Left ventricle myocardium inferior (tissue), 1 donor: ENCODE results near the gene IL6R. TPM values are rescaled to one million over a fixed set of nuclear protein-coding genes. Genes with fewer than 3 reads are reported as not detected.
"Not testable (repeated sequence)": the region's sequence is repeated elsewhere in the genome, so short reads cannot be mapped to it uniquely, and the experiment has no call there.

Experiments used
- DNase-seq: peaks from one replicate; pipeline ENCODE4 v3.0.0-alpha.2; 2020
- H3K27ac ChIP-seq: fragments of 200-600 bp; replicated peaks from 2 replicates; pipeline ENCODE4 v1.8.0; 2021
- H3K27me3 ChIP-seq: fragments of 200-600 bp; 2 replicates; pipeline ENCODE4 v1.8.0; 2021; ENCODE audit warnings: low read depth
- H3K36me3 ChIP-seq: fragments of 200-600 bp; 2 replicates; pipeline ENCODE4 v1.8.0; 2021
- H3K4me1 ChIP-seq: fragments of 200-600 bp; 2 replicates; pipeline ENCODE4 v1.8.0; 2021
- H3K4me3 ChIP-seq: fragments of 200-600 bp; 2 replicates; pipeline ENCODE4 v1.8.0; 2021; ENCODE audit warnings: mild to moderate bottlenecking, moderate library complexity
- H3K9me3 ChIP-seq: fragments of 200-600 bp; replicated peaks from 2 replicates; pipeline ENCODE4 v1.8.0; 2021
- CTCF ChIP-seq: fragments of 200-600 bp; IDR thresholded peaks from 2 replicates; pipeline ENCODE4 v1.8.0; 2021; ENCODE audit warnings: antibody characterized with exemption, mild to moderate bottlenecking, borderline replicate concordance
- intact Hi-C: fragments of 100-400 bp; cut with micrococcal nuclease; formaldehyde crosslinking; loops from one replicate; pipeline ENCODE4 v1.11.0; 2022
- total RNA-seq: library from RNA; stranded (reverse); fragmentation: NEBNext Ultra II Directional; extraction: Animal tissue kit (Norgen Biotek cat#: 25700); gene quantifications from one replicate; pipeline ENCODE4 v1.2.1, GENCODE V29; 2021
- donor health status: DM: no; HTN: yes; CAD: no; lungs with severe emphysema.

IL6R gene
- total RNA-seq, 1 donor from 2014 or later, result 10.5 TPM

DNA sequence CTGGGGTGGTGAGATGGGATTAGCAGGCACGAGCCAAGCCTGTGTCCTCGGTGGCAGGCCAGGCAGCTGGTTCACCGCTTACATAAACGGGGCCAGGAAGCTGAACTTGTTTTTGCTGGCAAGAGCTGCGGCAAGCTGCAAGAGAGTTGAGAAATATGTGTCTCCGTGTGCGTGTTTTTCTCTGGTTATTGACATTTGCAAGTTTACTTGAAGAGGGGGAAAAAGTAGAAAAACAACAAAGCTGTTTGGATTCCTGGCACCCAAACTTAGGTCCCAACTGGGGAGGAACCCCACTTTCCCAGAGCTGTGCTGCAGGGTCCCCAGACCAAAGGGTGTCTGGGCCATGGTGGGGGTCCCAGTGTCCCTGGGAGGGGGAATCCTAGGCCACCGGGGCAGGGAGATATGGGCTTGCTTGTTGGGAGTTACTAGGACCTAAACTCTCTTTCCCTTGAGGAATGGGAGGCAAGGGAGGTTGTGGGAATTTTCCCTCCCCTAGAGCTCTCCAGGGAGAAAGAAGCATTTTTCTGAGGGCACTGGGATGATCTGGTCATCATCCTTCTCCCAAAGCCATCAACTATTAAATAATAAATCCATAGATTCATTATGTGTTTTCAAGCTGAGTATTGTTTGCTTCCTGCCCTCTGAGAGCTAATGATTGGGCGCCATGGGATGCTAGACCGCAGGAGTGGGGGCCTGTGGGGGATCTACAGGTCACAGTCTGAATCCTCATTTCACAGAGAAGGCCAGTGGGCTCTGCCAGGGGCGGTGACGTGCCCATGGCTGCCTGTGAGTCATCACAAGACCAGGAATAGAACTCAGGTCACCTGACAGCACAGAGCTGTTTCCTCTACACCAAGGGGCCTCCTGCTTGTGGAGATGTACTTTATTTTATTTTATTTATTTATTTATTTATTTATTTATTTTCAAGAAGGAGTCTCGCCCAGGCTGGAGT, 14.8 kb downstream of the IL6R start:
- Histone ChIP-seq H3K4me1 (peaks cover 96% of the 10 kb centered on the region), H3K27ac (peak overlapping the region; percentile 98), H3K4me3 (peak overlapping the region; percentile 53), H3K27me3 (no peaks in the 10 kb centered on the region), H3K9me3 (no peaks in the 10 kb centered on the region), H3K36me3 (no peaks in the 10 kb centered on the region)
- peak; percentile 88 for DNase-seq
- intact Hi-C loops, result no loop called here
- TF ChIP-seq CTCF, result no peak

- peak overlapping the region; percentile 98 for H3K27ac ChIP-seq
- TF ChIP-seq CTCF, result no peak
- H3K36me3 ChIP-seq, result no peaks in the 10 kb centered on the region
- H3K9me3 ChIP-seq, result no peaks in the 10 kb centered on the region
- intact Hi-C loops, result no loop called here
- H3K27me3 ChIP-seq, result no peaks in the 10 kb centered on the region
- H3K4me1 ChIP-seq, result peaks cover 86% of the 10 kb centered on the region
- H3K4me3 ChIP-seq, result no peak overlapping the region
- no peak for DNase-seq
Observed at GRCh38 chr1:154420961-154421924, 16.1 kb downstream of the IL6R start.

GRCh38 chr1:154422049-154422448, 16.9 kb downstream of the IL6R start:
- H3K27me3 ChIP-seq, DNase-seq, H3K36me3 ChIP-seq, H3K4me3 ChIP-seq, intact Hi-C loops, H3K9me3 ChIP-seq: not testable (repeated sequence)
- H3K4me1 ChIP-seq, result peaks cover 88% of the 10 kb centered on the region
- peak overlapping the region; percentile 98 for H3K27ac ChIP-seq

GRCh38 chr1:154422521-154422920, 17.4 kb downstream of the IL6R start:
- Histone ChIP-seq H3K4me3 (no peak overlapping the region), H3K36me3 (no peaks in the 10 kb centered on the region), H3K27me3 (no peaks in the 10 kb centered on the region), H3K27ac (peak overlapping the region; percentile 98), H3K9me3 (no peaks in the 10 kb centered on the region), H3K4me1 (peaks cover 88% of the 10 kb centered on the region)
- intact Hi-C loops, result no loop called here
- no peak for TF ChIP-seq CTCF
- DNase-seq, result no peak

DNA sequence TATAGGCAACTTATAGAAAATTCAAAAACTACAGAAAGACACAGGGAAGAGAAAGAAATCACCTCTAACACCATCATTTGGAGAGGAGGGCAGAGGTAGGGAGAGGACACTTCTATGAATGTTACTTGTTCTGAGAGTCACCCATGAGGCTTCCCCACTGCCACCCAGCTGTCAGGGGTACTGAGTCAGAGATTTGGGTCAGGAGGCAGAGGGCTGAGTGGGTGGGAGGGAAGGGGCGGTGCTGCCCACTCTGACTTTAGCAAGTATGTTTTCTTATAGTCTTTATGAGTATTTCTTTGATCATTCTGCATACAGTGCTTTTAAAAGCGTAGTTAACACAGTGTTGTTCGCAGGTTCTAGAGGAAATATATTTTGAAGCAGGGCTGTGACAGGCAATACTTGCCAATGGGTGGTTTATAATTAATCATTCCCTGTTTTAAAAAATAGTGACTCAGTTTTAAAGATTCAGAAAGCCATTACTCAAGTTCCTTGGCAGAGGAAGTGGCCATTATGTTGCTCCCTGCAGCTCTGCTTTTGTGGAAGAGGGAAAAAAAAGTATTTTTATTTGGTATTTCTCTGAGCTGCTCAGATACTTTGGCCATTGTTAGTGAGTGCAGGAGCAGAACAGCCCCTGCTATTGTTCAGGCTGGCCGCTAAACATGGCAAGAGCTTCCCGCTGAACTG, 18.3 kb downstream of the IL6R start:
- Histone ChIP-seq H3K9me3 (no peaks in the 10 kb centered on the region), H3K36me3 (no peaks in the 10 kb centered on the region), H3K27me3 (no peaks in the 10 kb centered on the region), H3K4me3 (no peak overlapping the region), H3K4me1 (peaks cover 88% of the 10 kb centered on the region), H3K27ac (peak overlapping the region; percentile 98)
- intact Hi-C loops, result no loop called here
- no peak for DNase-seq
- TF ChIP-seq CTCF, result no peak
